ENCODE data around the gene TAF11L2. TPM values are rescaled to one million over a fixed set of nuclear protein-coding genes. Genes with fewer than 3 reads are reported as not detected.

Gene TAF11L2
- total RNA-seq, 1 experiment from 2014 or later = not detected

- H3K27ac ChIP-seq (ENCODE audit: low read length) = no peak overlapping the region
- H3K27me3 ChIP-seq (ENCODE audit: low read length) = no peaks in the 10 kb centered on the region
- TF ChIP-seq EZH2phosphoT487 (IDR thresholded peaks at IDR 0.05; ENCODE audit: borderline replicate concordance, low read length) (no peak), CTCF (conservative IDR thresholded peaks at IDR 0.05; ENCODE audit: low read depth, low read length) (no peak), EZH2 (IDR thresholded peaks at IDR 0.05; ENCODE audit: low read length, unreplicated experiment) (no peak)
- H2AFZ ChIP-seq (ENCODE audit: low read length) = no peak overlapping the region
- H3K9me2 ChIP-seq (replicated peaks; ENCODE audit: low read length) = no peaks in the 10 kb centered on the region
- no peaks in the 10 kb centered on the region for H3K9me3 ChIP-seq (ENCODE audit: low read length)
- DNase-seq (no peak), ATAC-seq (no peak)
- H3K4me3 ChIP-seq (ENCODE audit: low read length) = no peak overlapping the region
- no peaks in the 10 kb centered on the region for H4K20me1 ChIP-seq (ENCODE audit: low read length)
- BruUV-seq (replicated peaks) = no TSS peak
- H3F3A ChIP-seq (ENCODE audit: low read length, unreplicated experiment) = no peaks in the 10 kb centered on the region
- intact Hi-C loops (cut with micrococcal nuclease) = no loop called here
- H3K79me2 ChIP-seq (ENCODE audit: low read length) = no peaks in the 10 kb centered on the region
- no peak overlapping the region for H3K4me2 ChIP-seq (ENCODE audit: low read length)
- H3K4me1 ChIP-seq (ENCODE audit: insufficient read depth, low read length) = no peaks in the 10 kb centered on the region
- no peaks in the 10 kb centered on the region for H3K36me3 ChIP-seq (ENCODE audit: low read depth, low read length)
- CTCF ChIA-PET = no interaction called here
- no peak overlapping the region for H3K9ac ChIP-seq (ENCODE audit: low read length)
- POLR2A ChIA-PET (ENCODE audit: unreplicated experiment) = no interaction called here
Observed at GRCh38 chr5:17477043-17477442, 21.0 kb upstream of the TAF11L2 start.

GRCh38 chr5:17477573-17478265 is 20.3 kb upstream of the TAF11L2 start:
- no peak overlapping the region for H3K4me2 ChIP-seq (ENCODE audit: low read length)
- no peak for ATAC-seq
- no peak for DNase-seq
- no peak overlapping the region for H3K27ac ChIP-seq (ENCODE audit: low read length)
- no peaks in the 10 kb centered on the region for H3K9me3 ChIP-seq (ENCODE audit: low read length)
- no peaks in the 10 kb centered on the region for H3K36me3 ChIP-seq (ENCODE audit: low read depth, low read length)
- ChIA-PET POLR2A (ENCODE audit: unreplicated experiment) (no interaction called here), CTCF (no interaction called here)
- H4K20me1 ChIP-seq (ENCODE audit: low read length) = no peaks in the 10 kb centered on the region
- H3K27me3 ChIP-seq (ENCODE audit: low read length) = no peaks in the 10 kb centered on the region
- TF ChIP-seq CTCF (conservative IDR thresholded peaks at IDR 0.05; ENCODE audit: low read depth, low read length) = no peak
- no peak for TF ChIP-seq EZH2phosphoT487 (IDR thresholded peaks at IDR 0.05; ENCODE audit: borderline replicate concordance, low read length)
- TF ChIP-seq EZH2 (IDR thresholded peaks at IDR 0.05; ENCODE audit: low read length, unreplicated experiment) = no peak
- H3K79me2 ChIP-seq (ENCODE audit: low read length) = no peaks in the 10 kb centered on the region
- no peak overlapping the region for H3K9ac ChIP-seq (ENCODE audit: low read length)
- no peaks in the 10 kb centered on the region for H3K4me1 ChIP-seq (ENCODE audit: insufficient read depth, low read length)
- BruUV-seq (replicated peaks) = no TSS peak
- intact Hi-C loops (cut with micrococcal nuclease) = no loop called here
- H3K9me2 ChIP-seq (replicated peaks; ENCODE audit: low read length) = no peaks in the 10 kb centered on the region
- H3K4me3 ChIP-seq (ENCODE audit: low read length) = no peak overlapping the region
- no peak overlapping the region for H2AFZ ChIP-seq (ENCODE audit: low read length)
- H3F3A ChIP-seq (ENCODE audit: low read length, unreplicated experiment) = no peaks in the 10 kb centered on the region

GRCh38 chr5:17481378-17481777 is 16.7 kb upstream of the TAF11L2 start:
- Histone ChIP-seq H3K9me2 (replicated peaks; ENCODE audit: low read length) (no peaks in the 10 kb centered on the region), H3K4me3 (ENCODE audit: low read length) (no peak overlapping the region), H3K36me3 (ENCODE audit: low read depth, low read length) (no peaks in the 10 kb centered on the region), H3F3A (ENCODE audit: low read length, unreplicated experiment) (no peaks in the 10 kb centered on the region), H3K4me2 (ENCODE audit: low read length) (no peak overlapping the region), H3K27ac (ENCODE audit: low read length) (no peak overlapping the region), H4K20me1 (ENCODE audit: low read length) (no peaks in the 10 kb centered on the region), H3K79me2 (ENCODE audit: low read length) (no peaks in the 10 kb centered on the region), H3K9ac (ENCODE audit: low read length) (no peak overlapping the region), H2AFZ (ENCODE audit: low read length) (peak overlapping the region; percentile 40; the same call in 1 of the 2 replicates), H3K9me3 (ENCODE audit: low read length) (no peaks in the 10 kb centered on the region), H3K4me1 (ENCODE audit: insufficient read depth, low read length) (0 out of 2 replicates have a peak, but pooled peaks cover under 1% of the 10 kb centered on the region), H3K27me3 (ENCODE audit: low read length) (no peaks in the 10 kb centered on the region)
- intact Hi-C loops (cut with micrococcal nuclease) = no loop called here
- POLR2A ChIA-PET (ENCODE audit: unreplicated experiment) = no interaction called here
- ATAC-seq (no peak), DNase-seq (no peak)
- TF ChIP-seq EZH2 (IDR thresholded peaks at IDR 0.05; ENCODE audit: low read length, unreplicated experiment) (no peak), CTCF (conservative IDR thresholded peaks at IDR 0.05; ENCODE audit: low read depth, low read length) (no peak), EZH2phosphoT487 (IDR thresholded peaks at IDR 0.05; ENCODE audit: borderline replicate concordance, low read length) (no peak)
- CTCF ChIA-PET = interaction anchor here (0.7 kb wide), 1 partner anchor 166 kb away, joined by 5 read pairs; no protein-coding TSS in a partner anchor
- no TSS peak for BruUV-seq (replicated peaks)
